Neural progenitor cell (in vitro differentiated cells): ENCODE measurements around the gene APOL3.
"Not testable (repeated sequence)": the region's sequence is repeated elsewhere in the genome, so short reads cannot be mapped to it uniquely, and the experiment has no call there.

Experiments used
- CTCF ChIP-seq: fragments of 200-600 bp; sonication (generic); IDR thresholded peaks from 2 replicates; pipeline ENCODE4 v1.5.1; 2017; ENCODE audit warnings: antibody characterized with exemption, mild to moderate bottlenecking
- EZH2phosphoT487 ChIP-seq: fragments of 200-600 bp; sonication (generic); IDR thresholded peaks from 2 replicates; pipeline ENCODE4 v1.6.1; 2017; ENCODE audit warnings: antibody characterized with exemption

- TF ChIP-seq CTCF, EZH2phosphoT487: not testable (repeated sequence)
These were observed 61.0 kb downstream of the APOL3 start for GRCh38 chr22:36099561-36099960.
